ENCODE data around the gene MMP1.

- no peak for TF ChIP-seq CTCF (IDR thresholded peaks at IDR 0.05)
- TF ChIP-seq GABPA (IDR thresholded peaks at IDR 0.05; ENCODE audit: low read depth), result no peak
- TF ChIP-seq RFX5 (IDR thresholded peaks at IDR 0.05; ENCODE audit: low read length), result no peak
- TF ChIP-seq RAD21 (IDR thresholded peaks at IDR 0.05; ENCODE audit: low read length), result no peak
- no peak for TF ChIP-seq REST (IDR thresholded peaks at IDR 0.05; ENCODE audit: low read depth, low read length)
- no peak for TF ChIP-seq POLR2AphosphoS5 (IDR thresholded peaks at IDR 0.05; ENCODE audit: low read depth, low read length)
- no peak for TF ChIP-seq IRF3 (IDR thresholded peaks at IDR 0.05; ENCODE audit: low read depth, low read length)
- TF ChIP-seq TAF1 (IDR thresholded peaks at IDR 0.05; ENCODE audit: borderline replicate concordance, low read depth, low read length), result no peak
- TF ChIP-seq SIN3A (IDR thresholded peaks at IDR 0.05; ENCODE audit: borderline replicate concordance, low read depth, low read length), result no peak
- no peak for TF ChIP-seq EP300 (IDR thresholded peaks at IDR 0.05; ENCODE audit: borderline replicate concordance in 1 of 2, low read depth in 1 of 2, low read length in 1 of 2)
Measured at GRCh38 chr11:102763440-102763839, 34.5 kb downstream of the MMP1 start.
